Endodermal cell (in vitro differentiated cells): Measurements from ENCODE around the gene SNRPD3. TPM values are rescaled to one million over a fixed set of nuclear protein-coding genes. Genes with fewer than 3 reads are reported as not detected.

Experiments
- DNase-seq: peaks from one replicate; pipeline ENCODE4 v3.0.0-alpha.2; 2017
- H3K27ac ChIP-seq: 2 replicates; pipeline ENCODE4 v1.5.1; 2013; ENCODE audit warnings: mild to moderate bottlenecking, low read depth, low read length, moderate library complexity
- H3K27me3 ChIP-seq: 2 replicates; pipeline ENCODE4 v1.6.1; 2013; ENCODE audit warnings: mild to moderate bottlenecking, low read length, moderate library complexity; ENCODE audit not compliant: insufficient read depth, control insufficient read depth, poor library complexity, severe bottlenecking
- H3K36me3 ChIP-seq: 2 replicates; pipeline ENCODE4 v1.7.0; 2013; ENCODE audit warnings: mild to moderate bottlenecking, low read length, moderate library complexity; ENCODE audit not compliant: control insufficient read depth, insufficient read depth
- H3K4me1 ChIP-seq: one replicate; pipeline ENCODE4 v1.7.0; 2013; ENCODE audit warnings: low read length; ENCODE audit not compliant: control insufficient read depth, insufficient read depth
- H3K4me3 ChIP-seq: 2 replicates; pipeline ENCODE4 v1.5.1; 2013; ENCODE audit warnings: mild to moderate bottlenecking, low read length, moderate library complexity
- H3K9ac ChIP-seq: 2 replicates; pipeline ENCODE4 v1.6.1; 2013; ENCODE audit warnings: mild to moderate bottlenecking, low read length, moderate library complexity; ENCODE audit not compliant: poor library complexity, severe bottlenecking; ENCODE audit errors: extremely low read depth
- H3K9me3 ChIP-seq: 2 replicates; pipeline ENCODE4 v1.6.1; 2013; ENCODE audit warnings: mild to moderate bottlenecking, low read length, moderate library complexity; ENCODE audit not compliant: control insufficient read depth
- H3K27ac Mint-ChIP-seq: 2 replicates; pipeline ENCODE4 v1.8.0; 2020; ENCODE audit warnings: mixed read lengths
- H3K27me3 Mint-ChIP-seq: 2 replicates; pipeline ENCODE4 v1.8.0; 2021; ENCODE audit warnings: mild to moderate bottlenecking, mixed read lengths; ENCODE audit not compliant: insufficient read depth
- H3K36me3 Mint-ChIP-seq: 2 replicates; pipeline ENCODE4 v1.8.0; 2020; ENCODE audit warnings: low read depth, mixed read lengths
- H3K4me1 Mint-ChIP-seq: 2 replicates; pipeline ENCODE4 v1.8.0; 2020; ENCODE audit warnings: mixed read lengths
- H3K4me3 Mint-ChIP-seq: 2 replicates; pipeline ENCODE4 v1.8.0; 2020; ENCODE audit warnings: mild to moderate bottlenecking, moderate library complexity, mixed read lengths
- H3K9me3 Mint-ChIP-seq: 2 replicates; pipeline ENCODE4 v1.8.0; 2020; ENCODE audit warnings: mild to moderate bottlenecking, mixed read lengths
- CTCF ChIP-seq: fragments of 200-600 bp; sonication (generic); conservative IDR thresholded peaks from 2 replicates; pipeline ENCODE4 v1.5.0; 2021; ENCODE audit warnings: antibody characterized with exemption, mild to moderate bottlenecking
- WGBS, 2 experiments: methylation state at CpG; one replicate each; pipeline versions ENCODE4 v1.1.5 to v1.1.7; 2013; ENCODE audit warnings: missing lambda C conversion rate in 2 of 2, mixed read lengths in 1 of 2; ENCODE audit not compliant: insufficient coverage in 1 of 2, insufficient read length in 1 of 2; 5-methylcytosine and 5-hydroxymethylcytosine counted together
- total RNA-seq, 2 donors: library from RNA; stranded (reverse); fragmentation: NEBNext Ultra II Directional in 1 of 2; extraction: Animal tissue kit (Norgen Biotek cat#: 25700) in 1 of 2; gene quantifications; 2 replicates in 1 of 2; 3 replicates in 1 of 2; pipeline ENCODE4 v1.2.1, GENCODE V29; 2021

Gene SNRPD3
- total RNA-seq, 2 donors from 2014 or later, result 158 to 180 TPM

GRCh38 chr22:24540470-24540869 lies 15.3 kb upstream of the SNRPD3 start:
- peaks cover 39% of the 10 kb centered on the region for H3K36me3 ChIP-seq
- no peak overlapping the region for H3K4me3 ChIP-seq
- H3K36me3 Mint-ChIP-seq, result peaks cover 31% of the 10 kb centered on the region
- H3K4me3 Mint-ChIP-seq, result no peak overlapping the region
- no peak for DNase-seq
- no peak for TF ChIP-seq CTCF
- H3K4me1 ChIP-seq, result no peaks in the 10 kb centered on the region
- H3K27ac ChIP-seq, result no peak overlapping the region
- no peaks in the 10 kb centered on the region for H3K4me1 Mint-ChIP-seq
- H3K9me3 Mint-ChIP-seq, result no peaks in the 10 kb centered on the region
- H3K9me3 ChIP-seq, result no peaks in the 10 kb centered on the region
- no peak overlapping the region for H3K9ac ChIP-seq
- H3K27ac Mint-ChIP-seq, result no peak overlapping the region
- no peaks in the 10 kb centered on the region for H3K27me3 ChIP-seq
- H3K27me3 Mint-ChIP-seq, result no peaks in the 10 kb centered on the region
- 97 to 100% methylated on average over 1 to 2 of the region's 2 CpGs for WGBS, 2 experiments

GRCh38 chr22:24541681-24542515 lies 13.9 kb upstream of the SNRPD3 start:
- DNase-seq, result no peak
- Histone ChIP-seq H3K4me1 (no peaks in the 10 kb centered on the region), H3K9me3 (no peaks in the 10 kb centered on the region), H3K9ac (no peak overlapping the region), H3K36me3 (peaks cover 47% of the 10 kb centered on the region), H3K27me3 (no peaks in the 10 kb centered on the region), H3K27ac (no peak overlapping the region), H3K4me3 (no peak overlapping the region)
- no peak for TF ChIP-seq CTCF
- Mint-ChIP-seq H3K4me3 (no peak overlapping the region), H3K27ac (no peak overlapping the region), H3K36me3 (peaks cover 40% of the 10 kb centered on the region), H3K4me1 (no peaks in the 10 kb centered on the region), H3K9me3 (no peaks in the 10 kb centered on the region), H3K27me3 (no peaks in the 10 kb centered on the region)
- WGBS, 2 experiments, result 90 to 97% methylated on average over 5 to 6 of the region's 6 CpGs

GRCh38 chr22:24542641-24543040 lies 13.2 kb upstream of the SNRPD3 start:
- H3K36me3 ChIP-seq, result peaks cover 54% of the 10 kb centered on the region
- H3K36me3 Mint-ChIP-seq, result peaks cover 48% of the 10 kb centered on the region
- H3K27me3 ChIP-seq, result no peaks in the 10 kb centered on the region
- 94 to 99% methylated on average over 8 to 9 of the region's 9 CpGs for WGBS, 2 experiments
- H3K9ac ChIP-seq, result no peak overlapping the region
- H3K9me3 ChIP-seq, result no peaks in the 10 kb centered on the region
- H3K4me1 Mint-ChIP-seq, result no peaks in the 10 kb centered on the region
- TF ChIP-seq CTCF, result no peak
- no peaks in the 10 kb centered on the region for H3K27me3 Mint-ChIP-seq
- H3K4me3 Mint-ChIP-seq, result no peak overlapping the region
- no peak overlapping the region for H3K27ac Mint-ChIP-seq
- no peak overlapping the region for H3K4me3 ChIP-seq
- no peaks in the 10 kb centered on the region for H3K9me3 Mint-ChIP-seq
- no peak overlapping the region for H3K27ac ChIP-seq
- no peak for DNase-seq
- H3K4me1 ChIP-seq, result no peaks in the 10 kb centered on the region
